A673 (cell line): Measurements from ENCODE around the gene MACROD1. TPM values are rescaled to one million over a fixed set of nuclear protein-coding genes. Genes with fewer than 3 reads are reported as not detected.

Experiments used
- BruUV-seq: library from RNA; stranded (reverse); fragments of 400-500 nt; replicated peaks from 2 replicates; lab custom pipeline; 2021; lab: Mats Ljungman, UMichigan
- CTCF ChIA-PET: fragments of 300-600 bp; sonication (Branson Sonifier 250); formaldehyde crosslinking; loops from one replicate; lab custom pipeline; 2022; ENCODE audit warnings: antibody characterized with exemption; lab: Charles Lee
- POLR2A ChIA-PET: fragments of 300-600 bp; sonication (Branson Sonifier 250); formaldehyde crosslinking; loops from one replicate; lab custom pipeline; 2022; ENCODE audit warnings: antibody characterized with exemption; ENCODE audit not compliant: low non-redundant PET; lab: Charles Lee
- DNase-seq: peaks from one replicate; pipeline ENCODE4 v3.0.0-alpha.2; 2015; ENCODE audit warnings: low spot score
- H3K27ac ChIP-seq: fragments of 200-600 bp; sonication (generic); 2 replicates; pipeline ENCODE4 v1.5.1; 2016; ENCODE audit warnings: mixed run types, low read depth, mild to moderate bottlenecking, mixed read lengths, antibody characterized with exemption, low read length; ENCODE audit not compliant: poor library complexity, severe bottlenecking
- H3K27me3 ChIP-seq: fragments of 200-600 bp; sonication (generic); replicated peaks from 2 replicates; pipeline ENCODE4 v1.6.1; 2017; ENCODE audit warnings: mixed run types, low read depth, mild to moderate bottlenecking, mixed read lengths, antibody characterized with exemption, low read length; ENCODE audit not compliant: insufficient read depth, poor library complexity
- H3K36me3 ChIP-seq: fragments of 200-600 bp; sonication (generic); 2 replicates; pipeline ENCODE4 v1.6.1; 2016; ENCODE audit warnings: mixed run types, mild to moderate bottlenecking, mixed read lengths, antibody characterized with exemption, low read length; ENCODE audit not compliant: insufficient read depth, poor library complexity, severe bottlenecking
- H3K4me1 ChIP-seq: fragments of 200-600 bp; sonication (generic); 2 replicates; pipeline ENCODE4 v1.6.1; 2017; ENCODE audit warnings: mixed run types, mild to moderate bottlenecking, mixed read lengths, antibody characterized with exemption, low read length; ENCODE audit not compliant: insufficient read depth, poor library complexity, severe bottlenecking
- H3K4me3 ChIP-seq: fragments of 200-600 bp; sonication (generic); 2 replicates; pipeline ENCODE4 v1.5.1; 2016; ENCODE audit warnings: low read depth, mixed run types, mild to moderate bottlenecking, mixed read lengths, low read length; ENCODE audit not compliant: poor library complexity, severe bottlenecking
- H3K9me3 ChIP-seq: fragments of 200-600 bp; sonication (generic); 2 replicates; pipeline ENCODE4 v1.6.1; 2016; ENCODE audit warnings: mixed run types, low read depth, mild to moderate bottlenecking, mixed read lengths, antibody characterized with exemption, low read length; ENCODE audit not compliant: poor library complexity, severe bottlenecking
- EZH2 ChIP-seq: fragments of 200-600 bp; sonication (generic); IDR thresholded peaks from 2 replicates; pipeline ENCODE4 v1.6.1; 2017; ENCODE audit warnings: borderline replicate concordance, low read depth, mild to moderate bottlenecking, mixed read lengths, antibody characterized with exemption, low read length; ENCODE audit not compliant: poor library complexity, severe bottlenecking
- intact Hi-C: fragments of 100-400 bp; cut with micrococcal nuclease; formaldehyde crosslinking; loops from one replicate; pipeline ENCODE4 v1.10.0; 2022; ENCODE audit not compliant: unreplicated experiment
- total RNA-seq: library from RNA; stranded (reverse); gene quantifications from 2 replicates; pipeline ENCODE4 v1.2.3, GENCODE V29; 2021
- TF ChIP-seq, protein P1 (sequence below): fragments of 300-800, 200-600 bp; sonication (generic); conservative IDR thresholded peaks from 2 replicates; pipeline ENCODE4 v1.5.1; 2017; ENCODE audit warnings: low read depth, mild to moderate bottlenecking, antibody characterized with exemption, low read length, moderate library complexity, mixed read lengths

The MACROD1 gene
- total RNA-seq, 1 experiment from 2014 or later, result 28.7 TPM

DNA sequence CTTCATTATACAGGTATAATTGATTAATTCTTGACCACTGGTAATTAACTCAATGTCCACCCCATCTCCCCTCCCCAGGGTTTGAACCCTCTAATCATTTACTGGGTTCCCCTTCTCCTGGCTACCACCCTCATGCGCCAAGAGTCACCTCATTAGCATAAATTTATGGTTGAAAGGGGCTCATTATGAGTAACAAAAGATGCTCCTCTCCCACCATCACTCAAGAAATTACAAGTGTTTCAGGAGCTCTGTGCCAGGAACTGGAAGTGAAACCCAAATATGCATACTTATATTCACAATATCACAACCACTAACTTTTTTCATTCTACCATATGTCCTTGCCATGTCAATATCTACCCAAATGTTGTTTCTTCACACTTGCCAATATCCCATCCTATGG lies 12.3 kb upstream of the MACROD1 start:
- ChIA-PET POLR2A (no interaction called here), CTCF (no interaction called here)
- DNase-seq, result no peak

GRCh38 chr11:64176751-64177150 lies 10.8 kb upstream of the MACROD1 start:
- Histone ChIP-seq H3K27ac (no peak overlapping the region), H3K36me3 (no peaks in the 10 kb centered on the region), H3K27me3 (no peaks in the 10 kb centered on the region), H3K4me3 (no peak overlapping the region), H3K9me3 (no peaks in the 10 kb centered on the region), H3K4me1 (peaks cover 12% of the 10 kb centered on the region)
- no peak for TF ChIP-seq EZH2
- no peak for DNase-seq
- BruUV-seq, result no TSS peak
- intact Hi-C loops, result no loop called here
- ChIA-PET POLR2A (interaction anchor here (0.6 kb wide), 1 partner anchor 37 kb away, joined by 6 read pairs; no protein-coding TSS in a partner anchor), CTCF (no interaction called here)

More for the DNA sequence above, 12.3 kb upstream of the MACROD1 start:
- Histone ChIP-seq H3K9me3 (no peaks in the 10 kb centered on the region), H3K27ac (no peak overlapping the region), H3K36me3 (no peaks in the 10 kb centered on the region), H3K4me1 (peaks cover 16% of the 10 kb centered on the region), H3K27me3 (no peaks in the 10 kb centered on the region), H3K4me3 (no peak overlapping the region)
- TF ChIP-seq, protein P1, sequence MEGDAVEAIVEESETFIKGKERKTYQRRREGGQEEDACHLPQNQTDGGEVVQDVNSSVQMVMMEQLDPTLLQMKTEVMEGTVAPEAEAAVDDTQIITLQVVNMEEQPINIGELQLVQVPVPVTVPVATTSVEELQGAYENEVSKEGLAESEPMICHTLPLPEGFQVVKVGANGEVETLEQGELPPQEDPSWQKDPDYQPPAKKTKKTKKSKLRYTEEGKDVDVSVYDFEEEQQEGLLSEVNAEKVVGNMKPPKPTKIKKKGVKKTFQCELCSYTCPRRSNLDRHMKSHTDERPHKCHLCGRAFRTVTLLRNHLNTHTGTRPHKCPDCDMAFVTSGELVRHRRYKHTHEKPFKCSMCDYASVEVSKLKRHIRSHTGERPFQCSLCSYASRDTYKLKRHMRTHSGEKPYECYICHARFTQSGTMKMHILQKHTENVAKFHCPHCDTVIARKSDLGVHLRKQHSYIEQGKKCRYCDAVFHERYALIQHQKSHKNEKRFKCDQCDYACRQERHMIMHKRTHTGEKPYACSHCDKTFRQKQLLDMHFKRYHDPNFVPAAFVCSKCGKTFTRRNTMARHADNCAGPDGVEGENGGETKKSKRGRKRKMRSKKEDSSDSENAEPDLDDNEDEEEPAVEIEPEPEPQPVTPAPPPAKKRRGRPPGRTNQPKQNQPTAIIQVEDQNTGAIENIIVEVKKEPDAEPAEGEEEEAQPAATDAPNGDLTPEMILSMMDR, result no peak
- TF ChIP-seq EZH2, result no peak
- intact Hi-C loops, result no loop called here
- no TSS peak for BruUV-seq

DNA sequence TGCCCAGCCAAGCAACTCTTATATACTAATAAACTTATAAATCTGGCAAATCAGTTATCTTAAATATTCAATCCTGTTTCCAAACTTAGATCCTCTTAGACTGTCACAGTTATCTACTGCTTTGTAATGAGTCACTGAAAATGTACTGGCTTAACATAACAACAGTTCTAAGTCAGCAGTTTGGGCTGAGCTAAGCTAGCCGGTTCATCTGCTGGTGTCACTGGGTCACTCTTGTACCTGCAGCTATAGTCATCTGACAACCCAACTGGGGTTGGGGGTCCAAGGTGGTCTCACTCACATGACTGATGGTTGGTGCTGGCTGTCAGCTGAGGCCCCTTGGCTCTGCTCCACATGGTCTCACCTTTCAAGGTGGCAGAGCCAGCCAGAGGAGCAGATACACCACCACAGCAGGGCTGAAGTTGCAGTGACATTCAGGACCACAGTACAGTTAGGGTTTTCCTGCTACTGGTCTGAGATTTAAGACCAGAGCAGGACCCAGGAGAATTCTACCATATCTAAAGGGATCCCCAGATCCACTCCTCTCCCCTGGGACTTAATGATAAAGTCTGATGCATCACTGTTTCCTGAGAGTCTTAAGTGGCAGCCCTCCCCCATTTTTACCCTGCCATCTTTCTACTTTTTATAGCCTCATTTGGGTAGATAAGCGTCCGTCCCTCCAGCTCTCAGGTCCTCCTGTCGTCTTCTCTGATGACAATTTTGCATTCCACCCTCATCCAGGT lies 7.9 kb upstream of the MACROD1 start:
- TF ChIP-seq, protein P1, result no peak
- no peak overlapping the region for H3K27ac ChIP-seq
- no peaks in the 10 kb centered on the region for H3K9me3 ChIP-seq
- no peaks in the 10 kb centered on the region for H3K4me1 ChIP-seq
- ChIA-PET CTCF (interaction anchor here (0.7 kb wide), 2 partner anchors 26 to 492 kb away, joined by 5 to 10 read pairs; no protein-coding TSS in a partner anchor), POLR2A (no interaction called here)
- intact Hi-C loops, result no loop called here
- peak; percentile 42 for DNase-seq
- no TSS peak for BruUV-seq
- H3K4me3 ChIP-seq, result no peak overlapping the region
- H3K36me3 ChIP-seq, result no peaks in the 10 kb centered on the region
- H3K27me3 ChIP-seq, result no peaks in the 10 kb centered on the region
